ENCODE measurements around the gene FGF18.

DNA sequence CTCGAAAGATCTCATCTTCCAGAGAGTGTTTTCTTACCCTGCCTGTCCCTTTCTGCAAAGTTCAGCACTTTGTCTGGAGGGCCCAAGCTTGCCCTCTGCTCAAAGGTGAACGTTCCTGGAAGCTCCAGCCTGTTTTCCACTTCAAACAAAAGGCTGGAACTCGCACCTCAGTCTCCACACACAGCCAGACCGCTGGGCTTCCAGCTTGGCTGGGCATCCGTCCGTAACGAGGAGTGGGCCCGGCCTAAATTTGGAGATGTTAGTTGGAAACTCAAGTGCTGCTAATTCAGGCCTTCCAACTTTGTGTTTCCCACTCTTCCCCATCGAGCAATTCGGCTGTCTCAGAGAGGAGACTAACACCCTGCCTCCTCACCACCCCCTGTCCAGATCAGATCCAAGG, 35.1 kb downstream of the FGF18 start:
- TF ChIP-seq, protein P1, sequence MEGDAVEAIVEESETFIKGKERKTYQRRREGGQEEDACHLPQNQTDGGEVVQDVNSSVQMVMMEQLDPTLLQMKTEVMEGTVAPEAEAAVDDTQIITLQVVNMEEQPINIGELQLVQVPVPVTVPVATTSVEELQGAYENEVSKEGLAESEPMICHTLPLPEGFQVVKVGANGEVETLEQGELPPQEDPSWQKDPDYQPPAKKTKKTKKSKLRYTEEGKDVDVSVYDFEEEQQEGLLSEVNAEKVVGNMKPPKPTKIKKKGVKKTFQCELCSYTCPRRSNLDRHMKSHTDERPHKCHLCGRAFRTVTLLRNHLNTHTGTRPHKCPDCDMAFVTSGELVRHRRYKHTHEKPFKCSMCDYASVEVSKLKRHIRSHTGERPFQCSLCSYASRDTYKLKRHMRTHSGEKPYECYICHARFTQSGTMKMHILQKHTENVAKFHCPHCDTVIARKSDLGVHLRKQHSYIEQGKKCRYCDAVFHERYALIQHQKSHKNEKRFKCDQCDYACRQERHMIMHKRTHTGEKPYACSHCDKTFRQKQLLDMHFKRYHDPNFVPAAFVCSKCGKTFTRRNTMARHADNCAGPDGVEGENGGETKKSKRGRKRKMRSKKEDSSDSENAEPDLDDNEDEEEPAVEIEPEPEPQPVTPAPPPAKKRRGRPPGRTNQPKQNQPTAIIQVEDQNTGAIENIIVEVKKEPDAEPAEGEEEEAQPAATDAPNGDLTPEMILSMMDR (IDR thresholded peaks at IDR 0.05), result no peak
- no peak for TF ChIP-seq POLR2A (IDR thresholded peaks at IDR 0.05)
